Heart left ventricle (tissue), 16 donors: ENCODE results near the gene SPTAN1. TPM values are rescaled to one million over a fixed set of nuclear protein-coding genes. Genes with fewer than 3 reads are reported as not detected.

Experiments used
- ATAC-seq, 4 donors: fragments of 200-7000 bp; cut with Tn5 transposase; one replicate each; pipeline ENCODE4 v1.9.1; 2020 to 2022; ENCODE audit warnings: moderate library complexity in 4 of 4, mild to moderate bottlenecking in 3 of 4, moderate number of reproducible peaks in 1 of 4
- DNase-seq, 5 donors: peaks; one replicate each; pipeline ENCODE4 v3.0.0-alpha.2; 2020
- H3K27ac ChIP-seq, 12 donors: fragments of 200-600 bp; sonication (generic) in 4 of 12; one replicate each; pipeline versions ENCODE4 v1.5.0 to v1.8.0; 2016 to 2022; ENCODE audit warnings: mild to moderate bottlenecking in 2 of 12
- H3K27me3 ChIP-seq, 9 donors: fragments of 200-600 bp; sonication (generic) in 2 of 9; one replicate each; pipeline versions ENCODE4 v1.5.1 to v1.8.0; 2016 to 2022; ENCODE audit warnings: mild to moderate bottlenecking in 3 of 9
- H3K36me3 ChIP-seq, 9 donors: fragments of 200-600 bp; sonication (generic) in 2 of 9; one replicate each; pipeline versions ENCODE4 v1.5.0 to v1.8.0; 2018 to 2022; ENCODE audit warnings: mild to moderate bottlenecking in 2 of 9
- H3K4me1 ChIP-seq, 12 donors: fragments of 200-600 bp; sonication (generic) in 4 of 12; one replicate each; pipeline versions ENCODE4 v1.5.0 to v1.8.0; 2016 to 2022; ENCODE audit warnings: mild to moderate bottlenecking in 3 of 12
- H3K4me3 ChIP-seq, 12 donors: fragments of 200-600 bp; sonication (generic) in 4 of 12; one replicate each; pipeline versions ENCODE4 v1.5.0 to v1.8.0; 2017 to 2022; ENCODE audit warnings: mild to moderate bottlenecking in 9 of 12, moderate library complexity in 4 of 12
- H3K9me3 ChIP-seq, 12 donors: fragments of 200-600 bp; sonication (generic) in 4 of 12; one replicate each; pipeline versions ENCODE4 v1.5.0 to v1.8.0; 2016 to 2022; ENCODE audit warnings: mild to moderate bottlenecking in 1 of 12
- POLR2A ChIP-seq, 2 donors: fragments of 450-650 bp; IDR thresholded peaks; one replicate each; pipeline ENCODE4 v1.6.1; 2017; ENCODE audit warnings: antibody characterized with exemption in 2 of 2, mild to moderate bottlenecking in 2 of 2, moderate library complexity in 2 of 2
- WGBS, 4 donors: extraction: QIAGEN DNeasy Blood & Tissue Kit in 2 of 4; methylation state at CpG; one replicate each; pipeline versions ENCODE4 v1.1.5 to v1.1.7; 2013 to 2018; 5-methylcytosine and 5-hydroxymethylcytosine counted together
- intact Hi-C, 10 donors: fragments of 100-400 bp; cut with DNase I; formaldehyde crosslinking; loops; one replicate each; pipeline versions ENCODE4 v1.11.1 to v1.14.2; 2022
- polyA plus RNA-seq, 2 donors: library from polyadenylated mRNA; stranded (reverse); fragments of 200-250 nt; gene quantifications; one replicate each; pipeline ENCODE4 v1.2.3, GENCODE V29; 2013
- total RNA-seq, 9 donors: library from RNA; depleted of rRNA in 2 of 9; stranded (reverse); fragments of >200 nt in 2 of 9; fragmentation: NEBNext Ultra II Directional in 3 of 9; extraction: Animal tissue kit (Norgen Biotek cat#: 25700) in 3 of 9; gene quantifications; one replicate each; pipeline versions ENCODE4 v1.1.0 to v1.2.4, GENCODE V29; 2016 to 2023
- TF ChIP-seq, protein P1 (sequence below), 12 donors: fragments of 200-600 bp; sonication (generic) in 4 of 12; IDR thresholded peaks; one replicate each; pipeline versions ENCODE4 v1.5.0 to v1.8.0; 2018 to 2022; ENCODE audit warnings: antibody characterized with exemption in 12 of 12, mild to moderate bottlenecking in 5 of 12
- donor health status: ischemic (EF 13 %, LVEDD 7.1; RV severe dilation, severe dysfunction).
- donor health status: healthy with polysubstance abuse.
- donor health status: DM: no; HTN: yes; CAD: no.
- donor health status: DM: no; HTN: no; CAD: no.
- donor health status: ischemic (EF 25% LVEDD 6.9; RV normal size, moderate dysfunction).
- donor health status: ischemic (EF 25% LVEDD 5.7; RV mildly dilated, moderate dysfunction).
- donor health status: healthy.
- donor health status: DM: yes; HTN: yes; CAD: no.
- donor health status: ischemic (EF 35%, LVEDD 5.7; RV mildly dilated, moderate dysfunction).
- donor health status: nonischemic (EF 11% LVEDD 7.7; RV severe dilation, severe dysfunction).
- donor health status: DM: yes; HTN: yes; CAD: no.
- donor health status: PGD.
- donor health status: ischemic (EF 29% LVEDD 5.4; RV normal size, mild dysfunction).
- donor health status: nonischemic (EF 23%, LVEDD 6.1; RV moderate dilation, normal function).

The SPTAN1 gene
- total and polyA plus RNA-seq, 11 donors = 104 to 472 (median 273) TPM

DNA sequence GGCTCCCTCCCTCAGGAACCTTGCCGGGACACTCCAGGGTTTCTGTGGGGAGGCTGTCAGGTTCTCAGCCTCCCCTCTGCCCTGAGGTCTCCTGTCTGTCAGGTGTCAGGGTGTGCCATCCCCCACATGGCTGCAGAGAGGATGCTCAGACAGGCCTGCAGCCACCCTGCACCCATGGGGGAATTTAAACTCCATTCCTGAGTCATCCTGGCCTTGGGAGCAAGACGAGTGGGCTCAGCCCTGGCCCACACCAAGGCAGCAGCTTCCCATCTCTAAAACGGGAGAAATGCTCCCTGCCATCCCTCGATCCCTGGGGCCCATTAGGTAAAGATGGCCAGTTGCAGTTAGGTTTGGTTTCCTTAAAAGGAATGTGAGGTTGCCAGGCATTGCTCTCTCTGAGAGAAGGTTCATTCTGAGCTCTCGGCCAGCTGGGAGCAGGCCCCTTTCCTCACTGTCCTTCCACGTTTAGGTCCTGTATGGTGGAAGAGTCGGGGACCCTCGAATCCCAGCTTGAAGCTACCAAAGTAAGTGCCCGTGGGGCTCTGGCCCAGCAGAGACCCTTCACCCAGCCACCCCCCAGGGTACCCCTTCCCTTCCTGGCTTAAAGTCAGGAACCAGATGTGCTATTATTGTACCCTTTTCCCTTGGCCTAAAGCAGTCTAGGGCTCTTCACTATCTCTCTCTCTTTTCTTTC is 77.6 kb downstream of the SPTAN1 start:
- intact Hi-C loops = loop anchor here in 4 of 10 donors (5.0 to 10.0 kb wide), 5 partner anchors 55 to 438 kb away; partner anchors contain the start of genes SET (in 2 of the 4), CIZ1 (in 1 of the 4) and ODF2 (in 1 of the 4)
- Histone ChIP-seq H3K36me3 (peaks cover 2 to 97% (median 94%) of the 10 kb centered on the region in 9 donors), H3K27me3 (no peaks in the 10 kb centered on the region), H3K4me3 (no peak overlapping the region), H3K9me3 (no peaks in the 10 kb centered on the region), H3K27ac (peak overlapping the region in 8 of 12 donors; percentile 5 to 86 (median 74)), H3K4me1 (peaks cover 0 to 50% (median 26%) of the 10 kb centered on the region in 12 donors)
- 68 to 79% (median 70%) methylated on average over 6 to 9 of the region's 9 CpGs for WGBS, 4 donors
- DNase-seq (no peak), ATAC-seq (no peak)
- no peak for TF ChIP-seq POLR2A (IDR thresholded peaks at IDR 0.05)
- TF ChIP-seq, protein P1, sequence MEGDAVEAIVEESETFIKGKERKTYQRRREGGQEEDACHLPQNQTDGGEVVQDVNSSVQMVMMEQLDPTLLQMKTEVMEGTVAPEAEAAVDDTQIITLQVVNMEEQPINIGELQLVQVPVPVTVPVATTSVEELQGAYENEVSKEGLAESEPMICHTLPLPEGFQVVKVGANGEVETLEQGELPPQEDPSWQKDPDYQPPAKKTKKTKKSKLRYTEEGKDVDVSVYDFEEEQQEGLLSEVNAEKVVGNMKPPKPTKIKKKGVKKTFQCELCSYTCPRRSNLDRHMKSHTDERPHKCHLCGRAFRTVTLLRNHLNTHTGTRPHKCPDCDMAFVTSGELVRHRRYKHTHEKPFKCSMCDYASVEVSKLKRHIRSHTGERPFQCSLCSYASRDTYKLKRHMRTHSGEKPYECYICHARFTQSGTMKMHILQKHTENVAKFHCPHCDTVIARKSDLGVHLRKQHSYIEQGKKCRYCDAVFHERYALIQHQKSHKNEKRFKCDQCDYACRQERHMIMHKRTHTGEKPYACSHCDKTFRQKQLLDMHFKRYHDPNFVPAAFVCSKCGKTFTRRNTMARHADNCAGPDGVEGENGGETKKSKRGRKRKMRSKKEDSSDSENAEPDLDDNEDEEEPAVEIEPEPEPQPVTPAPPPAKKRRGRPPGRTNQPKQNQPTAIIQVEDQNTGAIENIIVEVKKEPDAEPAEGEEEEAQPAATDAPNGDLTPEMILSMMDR (IDR thresholded peaks at IDR 0.05) = no peak

DNA sequence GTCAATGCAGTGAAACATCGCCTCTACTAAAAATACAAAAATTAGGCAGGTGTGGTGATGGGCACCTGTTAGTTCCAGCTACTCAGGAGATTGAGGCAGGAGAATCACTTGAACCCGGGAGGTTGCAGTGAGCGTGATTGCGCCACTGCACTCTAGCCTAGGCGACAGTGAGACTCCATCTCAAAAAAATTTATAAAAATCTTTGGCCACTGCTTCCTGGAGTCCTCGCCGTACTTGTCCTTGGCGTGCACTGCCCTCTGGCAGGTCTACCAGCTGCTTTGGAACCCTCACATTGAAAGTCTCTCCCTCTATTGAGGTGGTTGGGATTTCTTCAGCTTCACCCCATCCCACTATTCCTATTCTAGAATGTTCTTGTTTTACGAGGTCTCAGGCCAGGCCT is 79.2 kb downstream of the SPTAN1 start:
- Histone ChIP-seq H3K27me3 (no peaks in the 10 kb centered on the region), H3K9me3 (no peaks in the 10 kb centered on the region), H3K4me3 (no peak overlapping the region), H3K27ac (no peak overlapping the region), H3K4me1 (peaks cover 0 to 66% (median 36%) of the 10 kb centered on the region in 12 donors), H3K36me3 (peaks cover 2 to 81% (median 77%) of the 10 kb centered on the region in 9 donors)
- TF ChIP-seq POLR2A (IDR thresholded peaks at IDR 0.05) = no peak
- TF ChIP-seq, protein P1 (IDR thresholded peaks at IDR 0.05) = no peak
- WGBS, 4 donors = 92 to 95% (median 93%) methylated on average over 9 of the region's 9 CpGs
- intact Hi-C loops = loop anchor here in 3 of 10 donors (5.0 to 10.0 kb wide), 3 partner anchors 53 to 337 kb away; partner anchors contain the start of genes SET (in 2 of the 3) and ODF2 (in 1 of the 3)
- ATAC-seq = no peak
- DNase-seq = no peak

- no peak for DNase-seq
- Histone ChIP-seq H3K36me3 (peaks cover 2 to 76% (median 73%) of the 10 kb centered on the region in 9 donors), H3K27ac (no peak overlapping the region)
Observed at GRCh38 chr9:128632066-128632465, 79.7 kb downstream of the SPTAN1 start.

More at GRCh38 chr9:128632066-128632465, 79.7 kb downstream of the SPTAN1 start:
- Histone ChIP-seq H3K9me3 (no peaks in the 10 kb centered on the region), H3K4me1 (peaks cover 0 to 67% (median 36%) of the 10 kb centered on the region in 12 donors), H3K4me3 (no peak overlapping the region), H3K27me3 (no peaks in the 10 kb centered on the region)
- intact Hi-C loops = loop anchor here in 3 of 10 donors (5.0 to 10.0 kb wide), 3 partner anchors 53 to 337 kb away; partner anchors contain the start of genes SET (in 2 of the 3) and ODF2 (in 1 of the 3)
- ATAC-seq = no peak
- TF ChIP-seq POLR2A (IDR thresholded peaks at IDR 0.05) = no peak
- TF ChIP-seq, protein P1 (IDR thresholded peaks at IDR 0.05) = no peak
- WGBS, 4 donors = 80 to 93% (median 88%) methylated on average over 8 to 10 of the region's 10 CpGs
